PC-9 (cell line): Measurements from ENCODE around the gene FLYWCH1. TPM values are rescaled to one million over a fixed set of nuclear protein-coding genes. Genes with fewer than 3 reads are reported as not detected.

Experiments
- BruUV-seq: library from RNA; stranded (reverse); fragments of 400-500 nt; replicated peaks from 2 replicates; lab custom pipeline; 2021; lab: Mats Ljungman, UMichigan
- CTCF ChIA-PET: fragments of 300-600 bp; sonication (Branson Sonifier 250); formaldehyde crosslinking; loops from one replicate; lab custom pipeline; 2022; ENCODE audit warnings: antibody characterized with exemption; lab: Charles Lee
- POLR2A ChIA-PET: fragments of 300-600 bp; sonication (Branson Sonifier 250); formaldehyde crosslinking; loops from one replicate; lab custom pipeline; 2022; ENCODE audit warnings: antibody characterized with exemption; ENCODE audit not compliant: unreplicated experiment; lab: Charles Lee
- DNase-seq, 2 experiments: peaks; one replicate each; pipeline versions ENCODE4 v3.0.0 to v3.0.0-alpha.2; 2015 to 2022; ENCODE audit warnings: mixed read lengths in 1 of 2
- H2AFZ ChIP-seq: fragments of 200-600 bp; sonication (generic); 2 replicates; pipeline ENCODE4 v1.8.1; 2017; ENCODE audit warnings: antibody characterized with exemption
- H3F3A ChIP-seq: fragments of 200-600 bp; sonication (generic); 2 replicates; pipeline ENCODE4 v1.8.1; 2017; ENCODE audit warnings: antibody characterized with exemption, mild to moderate bottlenecking, low read depth; ENCODE audit not compliant: insufficient read depth
- H3K27ac ChIP-seq: fragments of 200-600 bp; sonication (generic); 2 replicates; pipeline ENCODE4 v1.6.1; 2016; ENCODE audit warnings: mixed run types
- H3K27me3 ChIP-seq: fragments of 200-600 bp; sonication (generic); 2 replicates; pipeline ENCODE4 v1.6.1; 2016; ENCODE audit warnings: low read depth, mixed run types; ENCODE audit not compliant: insufficient read depth
- H3K36me3 ChIP-seq: fragments of 200-600 bp; sonication (generic); 2 replicates; pipeline ENCODE4 v1.6.1; 2016; ENCODE audit warnings: low read depth, mixed run types
- H3K4me1 ChIP-seq: fragments of 200-600 bp; sonication (generic); replicated peaks from 2 replicates; pipeline ENCODE4 v1.6.1; 2016; ENCODE audit warnings: mixed run types; ENCODE audit not compliant: insufficient read depth
- H3K4me2 ChIP-seq: fragments of 200-600 bp; sonication (generic); 2 replicates; pipeline ENCODE4 v1.6.1; 2017; ENCODE audit warnings: mixed run types
- H3K4me3 ChIP-seq: fragments of 200-600 bp; sonication (generic); 2 replicates; pipeline ENCODE4 v1.6.1; 2016; ENCODE audit warnings: mixed run types
- H3K79me2 ChIP-seq: fragments of 200-600 bp; sonication (generic); 2 replicates; pipeline ENCODE4 v1.6.1; 2017; ENCODE audit warnings: low read depth, mixed run types
- H3K9me2 ChIP-seq: fragments of 200-600 bp; sonication (generic); 2 replicates; pipeline ENCODE4 v1.8.1; 2017; ENCODE audit warnings: mild to moderate bottlenecking; ENCODE audit not compliant: insufficient read depth
- H3K9me3 ChIP-seq: fragments of 200-600 bp; sonication (generic); 2 replicates; pipeline ENCODE4 v1.8.1; 2016; ENCODE audit warnings: low read depth; ENCODE audit not compliant: insufficient read depth
- H4K20me1 ChIP-seq: fragments of 200-600 bp; sonication (generic); 2 replicates; pipeline ENCODE4 v1.8.1; 2017; ENCODE audit not compliant: insufficient read depth
- CTCF ChIP-seq: fragments of 200-600 bp; sonication (generic); conservative IDR thresholded peaks from 2 replicates; pipeline ENCODE4 v1.6.1; 2017; ENCODE audit warnings: mixed run types, antibody characterized with exemption, mild to moderate bottlenecking, moderate library complexity
- EZH2 ChIP-seq: fragments of 200-600 bp; sonication (generic); IDR thresholded peaks from 2 replicates; pipeline ENCODE4 v1.8.0; 2017; ENCODE audit warnings: antibody characterized with exemption, low read depth
- intact Hi-C: fragments of 100-400 bp; cut with micrococcal nuclease; formaldehyde crosslinking; loops from one replicate; pipeline ENCODE4 v1.10.0; 2022; ENCODE audit not compliant: unreplicated experiment
- total RNA-seq: library from RNA; stranded (reverse); gene quantifications from 2 replicates; pipeline ENCODE4 v1.2.3, GENCODE V29; 2021

FLYWCH1 gene
- total RNA-seq, 1 experiment from 2014 or later, result 79.9 TPM

GRCh38 chr16:2975161-2975795 is 63.5 kb downstream of the FLYWCH1 start:
- ChIA-PET CTCF (no interaction called here), POLR2A (no interaction called here)
- Histone ChIP-seq H3K9me2 (no peaks in the 10 kb centered on the region), H3K27ac (no peak overlapping the region), H2AFZ (no peak overlapping the region), H3K36me3 (no peaks in the 10 kb centered on the region), H3F3A (peaks cover 17% of the 10 kb centered on the region; the same call in 1 of the 2 replicates), H3K27me3 (no peaks in the 10 kb centered on the region), H3K79me2 (peaks cover 15% of the 10 kb centered on the region), H3K4me1 (peaks cover 6% of the 10 kb centered on the region), H3K4me3 (no peak overlapping the region), H3K9me3 (no peaks in the 10 kb centered on the region), H4K20me1 (no peaks in the 10 kb centered on the region; the same call in 1 of the 2 replicates), H3K4me2 (no peak overlapping the region)
- DNase-seq, result no peak
- TF ChIP-seq CTCF (no peak), EZH2 (no peak)
- no TSS peak for BruUV-seq
- intact Hi-C loops, result no loop called here

GRCh38 chr16:2976201-2976600 is 64.5 kb downstream of the FLYWCH1 start:
- Histone ChIP-seq H3K36me3 (no peaks in the 10 kb centered on the region), H3K9me2 (no peaks in the 10 kb centered on the region), H3K9me3 (no peaks in the 10 kb centered on the region), H3K4me1 (peaks cover 11% of the 10 kb centered on the region), H3K4me3 (no peak overlapping the region), H4K20me1 (no peaks in the 10 kb centered on the region; the same call in 1 of the 2 replicates), H3K79me2 (peaks cover 10% of the 10 kb centered on the region), H3F3A (peaks cover 14% of the 10 kb centered on the region; the same call in 1 of the 2 replicates), H3K27me3 (no peaks in the 10 kb centered on the region), H3K4me2 (no peak overlapping the region), H2AFZ (no peak overlapping the region), H3K27ac (no peak overlapping the region)
- ChIA-PET POLR2A (interaction anchor here (0.6 kb wide), 1 partner anchor 12 kb away, joined by 3 read pairs; no protein-coding TSS in a partner anchor), CTCF (no interaction called here)
- TF ChIP-seq CTCF, result no peak
- TF ChIP-seq EZH2, result no peak
- no TSS peak for BruUV-seq
- no peak for DNase-seq
- intact Hi-C loops, result no loop called here

GRCh38 chr16:2976673-2977072 is 64.9 kb downstream of the FLYWCH1 start:
- intact Hi-C loops, result no loop called here

More at GRCh38 chr16:2976673-2977072, 64.9 kb downstream of the FLYWCH1 start:
- Histone ChIP-seq H3K9me2 (no peaks in the 10 kb centered on the region), H3K36me3 (no peaks in the 10 kb centered on the region), H4K20me1 (no peaks in the 10 kb centered on the region; the same call in 1 of the 2 replicates), H2AFZ (no peak overlapping the region), H3K4me3 (no peak overlapping the region), H3K79me2 (peaks cover 10% of the 10 kb centered on the region), H3K4me1 (peaks cover 13% of the 10 kb centered on the region), H3K4me2 (no peak overlapping the region), H3K9me3 (no peaks in the 10 kb centered on the region), H3K27me3 (no peaks in the 10 kb centered on the region), H3K27ac (no peak overlapping the region), H3F3A (peaks cover 19% of the 10 kb centered on the region; the same call in 1 of the 2 replicates)
- DNase-seq, result no peak
- ChIA-PET CTCF (no interaction called here), POLR2A (no interaction called here)
- TF ChIP-seq CTCF (no peak), EZH2 (no peak)
- BruUV-seq, result no TSS peak
